GM21786 (cell line): Measurements from ENCODE around the gene CPLANE1.
"Not testable (repeated sequence)": the region's sequence is repeated elsewhere in the genome, so short reads cannot be mapped to it uniquely, and the experiment has no call there.

Experiments used
- ATAC-seq: cut with Tn5 transposase; IDR thresholded peaks from one replicate; pipeline ENCODE4 v1.9.1; 2021; ENCODE audit not compliant: unreplicated experiment

The CPLANE1 gene

DNA sequence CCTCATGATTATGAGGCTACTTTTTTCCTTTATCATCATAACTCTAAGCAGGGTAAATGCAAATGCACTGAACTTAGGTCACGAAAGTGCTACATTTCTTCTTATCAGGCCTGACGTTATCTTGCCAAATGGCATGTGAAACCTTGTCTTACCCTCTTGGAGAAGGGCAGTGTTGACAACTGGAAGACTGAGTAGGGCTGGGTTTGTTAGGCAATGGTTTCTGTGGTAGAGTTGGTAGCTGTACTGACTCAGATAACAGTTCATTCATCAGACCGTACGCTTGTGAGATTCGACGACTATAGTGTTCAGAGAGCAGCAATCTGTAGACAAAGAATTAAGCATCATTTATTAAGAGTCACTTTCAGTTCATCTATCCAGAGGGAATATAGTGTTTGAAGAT lies 127.7 kb downstream of the CPLANE1 start:
- no peak for ATAC-seq

DNA sequence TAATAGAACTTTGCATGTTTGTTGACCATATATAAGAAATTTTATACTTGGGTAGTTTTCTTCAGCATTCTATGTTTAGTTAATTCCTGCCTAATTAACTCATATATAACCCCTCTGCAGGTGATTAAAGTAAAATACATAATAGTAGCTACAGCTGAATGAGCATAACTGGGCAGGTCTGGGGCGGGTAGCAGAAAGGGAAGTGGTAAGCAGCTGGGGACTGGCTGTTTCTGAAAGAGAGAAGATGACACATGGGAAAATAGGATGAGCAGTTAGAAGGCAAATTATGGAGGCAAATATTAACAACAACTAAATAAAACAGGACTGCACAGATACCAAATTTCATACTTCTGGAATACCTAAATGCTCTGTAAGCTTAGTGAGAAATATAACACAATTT lies 128.1 kb downstream of the CPLANE1 start:
- no peak for ATAC-seq

DNA sequence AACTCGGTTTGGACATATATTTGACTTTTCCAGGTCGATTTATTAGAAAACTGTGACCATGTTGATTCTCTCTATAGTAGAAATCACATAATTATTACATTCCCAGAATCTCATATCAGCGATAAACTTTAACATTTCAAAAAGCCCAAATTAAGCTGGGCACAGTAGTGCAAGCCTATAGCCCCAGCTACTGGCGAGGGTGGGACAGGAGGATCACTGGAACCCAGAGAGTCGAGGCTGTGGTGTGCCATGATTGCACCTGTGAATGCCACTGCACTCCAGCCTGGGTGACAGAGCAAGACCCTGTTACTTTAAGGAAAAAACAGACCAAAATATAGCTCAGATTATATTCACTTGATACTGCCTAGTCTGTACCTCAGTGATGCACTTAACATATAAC lies 128.9 kb downstream of the CPLANE1 start:
- no peak for ATAC-seq

- no peak for ATAC-seq
These were observed 132.8 kb downstream of the CPLANE1 start for GRCh38 chr5:37116359-37116758.

- peak; percentile 41 for ATAC-seq
These were observed 136.7 kb downstream of the CPLANE1 start for GRCh38 chr5:37112383-37112991.

GRCh38 chr5:37111426-37112382 lies 137.5 kb downstream of the CPLANE1 start:
- ATAC-seq, result peak; percentile 88

DNA sequence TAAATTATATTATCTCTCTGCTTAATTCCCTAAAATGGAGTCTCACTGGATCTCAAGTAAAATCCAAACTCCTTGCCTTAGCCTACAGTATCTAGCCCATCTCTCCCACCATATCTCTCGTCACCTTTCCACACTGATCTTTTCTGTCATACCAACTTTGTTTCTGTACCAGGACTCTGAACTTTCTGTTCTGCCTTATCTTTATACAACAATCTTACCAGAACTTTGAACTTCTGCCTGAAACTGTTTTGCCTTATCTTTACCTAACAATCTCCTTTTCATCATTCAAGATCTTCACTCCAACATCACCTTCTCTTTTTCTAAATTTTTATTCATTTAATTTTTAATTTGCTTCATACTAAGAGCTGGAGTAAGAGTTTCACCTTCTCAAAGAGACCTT lies 139.0 kb downstream of the CPLANE1 start:
- no peak for ATAC-seq

- ATAC-seq, result no peak
These were observed 139.8 kb downstream of the CPLANE1 start for GRCh38 chr5:37109338-37109737.

GRCh38 chr5:37103302-37103701 lies 145.9 kb downstream of the CPLANE1 start:
- no peak for ATAC-seq

DNA sequence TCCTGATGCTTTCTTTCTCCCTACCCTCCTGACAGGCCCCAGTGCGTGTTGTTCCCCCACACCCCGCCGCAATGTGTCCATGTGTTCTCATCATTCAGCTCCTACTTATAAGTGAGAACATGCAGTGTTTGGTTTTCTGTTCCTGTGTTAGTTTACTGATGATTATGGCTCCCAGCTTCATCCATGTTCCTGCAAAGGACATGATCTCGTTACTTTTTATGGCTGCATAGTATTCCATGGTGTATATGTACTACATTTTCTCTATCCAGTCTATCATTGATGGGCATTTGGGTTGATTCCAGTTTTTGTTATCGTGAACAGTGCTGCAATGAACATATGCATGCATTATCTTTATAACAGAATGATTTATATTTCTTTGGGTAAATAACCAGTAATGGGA lies 149.9 kb downstream of the CPLANE1 start:
- ATAC-seq, result not testable (repeated sequence)

- not testable (repeated sequence) for ATAC-seq
These were observed 155.4 kb downstream of the CPLANE1 start for GRCh38 chr5:37093795-37094194.

DNA sequence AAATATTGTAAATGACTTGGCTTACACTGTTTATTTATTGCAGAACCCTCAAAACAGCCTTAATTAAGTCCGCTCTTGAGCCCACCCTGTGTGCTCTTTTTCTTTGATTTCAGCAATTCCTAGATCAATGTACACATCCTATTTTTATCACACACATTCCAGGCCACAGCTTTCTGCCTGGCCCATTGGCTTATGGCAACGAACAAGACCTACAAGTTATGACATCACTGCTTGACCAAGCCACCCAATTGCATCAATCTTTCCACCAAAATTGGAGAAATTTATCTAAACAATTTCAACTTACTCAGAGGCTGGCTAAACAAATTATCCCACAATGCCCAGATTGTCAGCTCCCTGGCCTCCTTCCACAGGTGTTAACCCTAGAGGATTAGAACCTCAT lies 158.4 kb downstream of the CPLANE1 start:
- ATAC-seq, result no peak

DNA sequence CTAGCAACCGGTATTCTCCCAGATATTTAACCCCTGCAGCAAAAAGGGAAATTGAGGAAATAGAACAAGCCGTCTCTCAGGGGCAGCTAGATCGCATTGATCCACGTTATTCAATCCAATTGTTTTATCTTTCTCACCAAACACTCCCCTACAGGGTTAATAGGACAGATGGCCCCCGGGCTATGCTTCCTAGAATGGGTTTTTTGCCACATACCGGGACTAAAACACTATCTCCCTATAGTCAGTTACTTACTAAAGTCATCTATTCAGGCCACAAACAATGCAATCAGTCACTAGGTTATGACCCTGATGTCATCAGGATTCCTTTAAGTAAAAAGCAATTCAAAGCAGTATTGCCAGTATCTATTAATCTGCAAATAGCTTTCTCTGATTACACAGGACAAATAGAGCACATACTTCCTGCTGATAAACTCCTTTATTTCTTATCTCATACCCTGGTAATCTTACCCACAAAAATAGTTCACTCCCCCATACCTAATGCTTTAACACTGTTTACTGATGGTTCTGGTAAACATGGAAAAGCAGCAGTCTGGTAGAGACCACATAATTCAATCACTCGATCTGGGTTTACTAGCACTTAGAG lies 159.0 kb downstream of the CPLANE1 start:
- ATAC-seq, result no peak

GRCh38 chr5:37088009-37088408 lies 161.2 kb downstream of the CPLANE1 start:
- ATAC-seq, result no peak

GRCh38 chr5:37086466-37087173 lies 162.6 kb downstream of the CPLANE1 start:
- ATAC-seq, result no peak

- not testable (repeated sequence) for ATAC-seq
These were observed 163.2 kb downstream of the CPLANE1 start for GRCh38 chr5:37086026-37086425.

DNA sequence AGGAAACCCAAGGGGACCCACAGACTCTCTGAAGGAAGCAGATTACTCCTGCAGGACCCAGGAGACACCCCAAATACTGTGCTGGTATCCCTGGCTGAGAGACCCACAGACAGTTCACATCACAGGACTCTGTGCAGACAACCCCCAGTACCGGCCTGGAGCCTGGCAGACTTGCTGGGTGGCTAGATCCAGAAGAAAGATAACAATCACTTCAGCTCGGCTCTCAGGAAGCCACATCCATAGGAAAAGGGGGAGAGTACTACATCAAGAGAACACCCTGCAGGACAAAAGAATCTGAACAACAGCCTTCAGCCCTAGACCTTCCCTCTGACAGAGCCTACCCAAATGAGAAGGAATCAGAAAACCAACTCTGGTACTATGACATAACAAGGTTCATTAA lies 166.2 kb downstream of the CPLANE1 start:
- not testable (repeated sequence) for ATAC-seq

DNA sequence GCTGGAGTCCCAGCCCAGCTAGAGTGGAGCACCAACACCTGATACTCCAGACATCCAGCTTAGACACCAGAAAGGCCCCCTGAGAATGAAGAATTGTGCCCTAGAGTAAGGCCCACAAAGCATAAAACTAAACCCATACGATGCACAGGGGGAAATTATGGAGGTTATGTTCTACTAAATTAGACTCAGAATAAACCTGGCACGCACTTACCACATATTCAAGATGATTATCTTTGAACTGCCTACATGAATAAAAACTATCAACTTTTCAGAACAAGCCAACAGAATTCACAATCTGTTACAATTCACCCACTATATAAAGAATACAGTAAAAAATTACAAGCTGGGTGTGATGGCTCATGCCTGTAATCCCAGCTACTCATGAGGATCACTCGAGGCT lies 168.5 kb downstream of the CPLANE1 start:
- no peak for ATAC-seq

GRCh38 chr5:37077146-37077545 lies 172.0 kb downstream of the CPLANE1 start:
- ATAC-seq, result no peak

- ATAC-seq, result no peak
These were observed 173.7 kb downstream of the CPLANE1 start for GRCh38 chr5:37075399-37075950.
